Effector memory CD4-positive, alpha-beta T cell (primary cell): ENCODE data around the gene PLEKHH1.

ENCODE experiments used
- DNase-seq, 3 donors: peaks; one replicate each; pipeline ENCODE4 v3.0.0-alpha.2; 2020
- H3K27ac ChIP-seq: 2 replicates; pipeline ENCODE4 v1.7.0; 2013; ENCODE audit warnings: mild to moderate bottlenecking, low read length, moderate library complexity; ENCODE audit not compliant: insufficient read depth, poor library complexity, severe bottlenecking
- H3K27me3 ChIP-seq: replicated peaks from 2 replicates; pipeline ENCODE4 v1.7.0; 2013; ENCODE audit warnings: mild to moderate bottlenecking, low read length; ENCODE audit not compliant: insufficient read depth, control insufficient read depth, poor library complexity, severe bottlenecking
- H3K36me3 ChIP-seq: 2 replicates; pipeline ENCODE4 v1.7.0; 2013; ENCODE audit warnings: mild to moderate bottlenecking, low read length, moderate library complexity; ENCODE audit not compliant: control insufficient read depth, insufficient read depth
- H3K4me1 ChIP-seq: 2 replicates; pipeline ENCODE4 v1.7.0; 2013; ENCODE audit warnings: low read length, mild to moderate bottlenecking; ENCODE audit not compliant: control insufficient read depth, insufficient read depth, poor library complexity, severe bottlenecking
- H3K4me3 ChIP-seq: 2 replicates; pipeline ENCODE4 v1.7.0; 2013; ENCODE audit warnings: low read length, low read depth, mild to moderate bottlenecking; ENCODE audit not compliant: insufficient read depth, poor library complexity, severe bottlenecking
- H3K9me3 ChIP-seq: 2 replicates; pipeline ENCODE4 v1.7.0; 2013; ENCODE audit warnings: mild to moderate bottlenecking, low read length, moderate library complexity; ENCODE audit not compliant: control insufficient read depth

PLEKHH1 gene

GRCh38 chr14:67516676-67517075 lies 16.4 kb upstream of the PLEKHH1 start:
- no peaks in the 10 kb centered on the region for H3K27me3 ChIP-seq
- peaks cover 7% of the 10 kb centered on the region for H3K4me1 ChIP-seq
- H3K27ac ChIP-seq: no peak overlapping the region
- H3K36me3 ChIP-seq: no peaks in the 10 kb centered on the region
- no peak overlapping the region for H3K4me3 ChIP-seq
- DNase-seq: no peak
- H3K9me3 ChIP-seq: no peaks in the 10 kb centered on the region

GRCh38 chr14:67517083-67517482 lies 16.0 kb upstream of the PLEKHH1 start:
- H3K27ac ChIP-seq: no peak overlapping the region
- H3K9me3 ChIP-seq: no peaks in the 10 kb centered on the region
- H3K27me3 ChIP-seq: no peaks in the 10 kb centered on the region
- DNase-seq: no peak
- H3K4me1 ChIP-seq: peaks cover 7% of the 10 kb centered on the region
- no peaks in the 10 kb centered on the region for H3K36me3 ChIP-seq
- no peak overlapping the region for H3K4me3 ChIP-seq

GRCh38 chr14:67519406-67519805 lies 13.7 kb upstream of the PLEKHH1 start:
- H3K27me3 ChIP-seq: no peaks in the 10 kb centered on the region
- no peak overlapping the region for H3K4me3 ChIP-seq
- no peaks in the 10 kb centered on the region for H3K36me3 ChIP-seq
- peaks cover 4% of the 10 kb centered on the region for H3K4me1 ChIP-seq
- H3K9me3 ChIP-seq: no peaks in the 10 kb centered on the region
- H3K27ac ChIP-seq: no peak overlapping the region
- no peak for DNase-seq

GRCh38 chr14:67520482-67520881 lies 12.6 kb upstream of the PLEKHH1 start:
- Histone ChIP-seq H3K27ac (no peak overlapping the region), H3K4me1 (peaks cover 3% of the 10 kb centered on the region), H3K4me3 (no peak overlapping the region), H3K9me3 (no peaks in the 10 kb centered on the region), H3K27me3 (peaks cover 2% of the 10 kb centered on the region), H3K36me3 (no peaks in the 10 kb centered on the region)
- no peak for DNase-seq

- Histone ChIP-seq H3K27ac (no peak overlapping the region), H3K4me1 (no peaks in the 10 kb centered on the region), H3K27me3 (peaks cover 9% of the 10 kb centered on the region), H3K9me3 (no peaks in the 10 kb centered on the region), H3K36me3 (no peaks in the 10 kb centered on the region), H3K4me3 (no peak overlapping the region)
- DNase-seq: no peak
These were observed 10.8 kb upstream of the PLEKHH1 start for GRCh38 chr14:67522270-67522669.

- H3K4me1 ChIP-seq: no peaks in the 10 kb centered on the region
- no peak overlapping the region for H3K27ac ChIP-seq
- DNase-seq: no peak
- H3K27me3 ChIP-seq: peaks cover 9% of the 10 kb centered on the region
- no peak overlapping the region for H3K4me3 ChIP-seq
- no peaks in the 10 kb centered on the region for H3K36me3 ChIP-seq
- H3K9me3 ChIP-seq: no peaks in the 10 kb centered on the region
These were observed 9.1 kb upstream of the PLEKHH1 start for GRCh38 chr14:67523764-67524633.

- Histone ChIP-seq H3K9me3 (no peaks in the 10 kb centered on the region), H3K4me1 (no peaks in the 10 kb centered on the region), H3K4me3 (no peak overlapping the region), H3K36me3 (no peaks in the 10 kb centered on the region), H3K27me3 (peaks cover 9% of the 10 kb centered on the region), H3K27ac (no peak overlapping the region)
- no peak for DNase-seq
These were observed 8.5 kb upstream of the PLEKHH1 start for GRCh38 chr14:67524634-67524963.

GRCh38 chr14:67525389-67525788 lies 7.7 kb upstream of the PLEKHH1 start:
- Histone ChIP-seq H3K4me1 (no peaks in the 10 kb centered on the region), H3K36me3 (no peaks in the 10 kb centered on the region)
- no peak for DNase-seq

GRCh38 chr14:67526181-67526580 lies 6.9 kb upstream of the PLEKHH1 start:
- Histone ChIP-seq H3K9me3 (no peaks in the 10 kb centered on the region), H3K36me3 (no peaks in the 10 kb centered on the region), H3K27ac (no peak overlapping the region), H3K27me3 (peaks cover 9% of the 10 kb centered on the region), H3K4me1 (no peaks in the 10 kb centered on the region), H3K4me3 (no peak overlapping the region)
- DNase-seq: no peak

More at GRCh38 chr14:67525389-67525788, 7.7 kb upstream of the PLEKHH1 start:
- Histone ChIP-seq H3K9me3 (no peaks in the 10 kb centered on the region), H3K4me3 (no peak overlapping the region), H3K27me3 (peaks cover 9% of the 10 kb centered on the region), H3K27ac (no peak overlapping the region)

- Histone ChIP-seq H3K36me3 (no peaks in the 10 kb centered on the region), H3K9me3 (no peaks in the 10 kb centered on the region), H3K27ac (no peak overlapping the region), H3K4me3 (no peak overlapping the region), H3K27me3 (peaks cover 9% of the 10 kb centered on the region), H3K4me1 (no peaks in the 10 kb centered on the region)
- no peak for DNase-seq
These were observed 6.2 kb upstream of the PLEKHH1 start for GRCh38 chr14:67526676-67527459.
